SJCRH30 (cell line): ENCODE measurements around the gene NMUR1. TPM values are rescaled to one million over a fixed set of nuclear protein-coding genes. Genes with fewer than 3 reads are reported as not detected.
A peak's percentile ranks its signal among the peaks of the same experiment; 100 is the strongest.

Source experiments
- DNase-seq, 2 experiments: peaks; one replicate each; pipeline ENCODE4 v3.0.0-alpha.2; 2015 to 2020
- H3K27ac ChIP-seq: fragments of 250-450 bp; sonication (Bioruptor Pico); 2 replicates; pipeline ENCODE4 v1.5.1; 2020; ENCODE audit warnings: mild to moderate bottlenecking, moderate library complexity
- H3K27me3 ChIP-seq: fragments of 250-450 bp; sonication (Bioruptor Pico); 2 replicates; pipeline ENCODE4 v1.5.1; 2020; ENCODE audit warnings: mild to moderate bottlenecking, moderate library complexity
- H3K36me3 ChIP-seq: fragments of 250-450 bp; sonication (Bioruptor Pico); 2 replicates; pipeline ENCODE4 v1.5.1; 2020; ENCODE audit warnings: mild to moderate bottlenecking, moderate library complexity
- H3K4me1 ChIP-seq: fragments of 250-450 bp; sonication (Bioruptor Pico); 2 replicates; pipeline ENCODE4 v1.5.1; 2020; ENCODE audit warnings: mild to moderate bottlenecking, moderate library complexity
- H3K4me3 ChIP-seq: fragments of 250-450 bp; sonication (Bioruptor Pico); 2 replicates; pipeline ENCODE4 v1.5.1; 2020; ENCODE audit warnings: mild to moderate bottlenecking, moderate library complexity
- H3K9me3 ChIP-seq: fragments of 250-450 bp; sonication (Bioruptor Pico); replicated peaks from 2 replicates; pipeline ENCODE4 v1.5.1; 2020; ENCODE audit warnings: mild to moderate bottlenecking, moderate library complexity
- total RNA-seq: library from RNA; depleted of rRNA; stranded (reverse); fragments of >200 nt; shearing (Covaris generic); gene quantifications from 2 replicates; pipeline ENCODE4 v1.2.3, GENCODE V29; 2014

The NMUR1 gene
- total RNA-seq, 1 experiment from 2014 or later: not detected

DNA sequence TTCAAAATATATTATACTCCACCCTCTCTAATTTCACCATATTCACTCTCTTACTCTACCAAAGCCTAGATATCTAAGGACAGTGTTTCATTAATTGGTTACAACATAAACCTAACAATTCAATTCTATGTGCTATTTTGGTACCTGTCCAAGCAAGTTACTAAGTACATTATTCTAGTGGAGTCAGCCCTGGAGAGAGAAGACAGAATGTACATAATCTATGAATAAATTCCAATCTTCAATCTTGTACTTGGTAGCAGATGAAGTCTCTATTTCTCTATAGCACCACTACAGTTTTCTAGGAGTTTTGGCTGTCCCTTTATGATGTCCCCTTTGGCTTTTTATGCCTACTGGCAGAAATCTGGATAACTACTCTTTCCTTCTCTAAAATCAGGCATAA lies 27.6 kb downstream of the NMUR1 start:
- no peaks in the 10 kb centered on the region for H3K27me3 ChIP-seq
- no peaks in the 10 kb centered on the region for H3K9me3 ChIP-seq
- DNase-seq: no peak
- H3K36me3 ChIP-seq: no peaks in the 10 kb centered on the region
- no peak overlapping the region for H3K27ac ChIP-seq
- H3K4me3 ChIP-seq: no peak overlapping the region
- H3K4me1 ChIP-seq: no peaks in the 10 kb centered on the region

DNA sequence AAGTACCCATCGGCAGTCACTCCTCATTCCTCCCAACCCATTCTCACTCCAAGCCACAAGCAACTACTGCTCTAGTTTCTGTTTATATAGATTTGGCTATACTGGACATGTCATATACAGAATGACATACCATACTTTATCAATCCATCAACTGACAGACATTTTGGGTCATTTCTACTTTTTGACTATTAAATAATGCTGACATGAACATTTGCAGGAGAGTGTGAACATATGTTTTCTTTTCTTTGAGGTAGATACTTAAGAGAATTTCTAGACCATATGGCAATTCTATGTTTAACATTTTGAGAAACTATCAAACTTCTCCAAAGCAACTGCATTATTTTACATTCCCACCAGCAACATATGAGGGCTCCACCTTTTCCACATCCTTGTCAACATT lies 32.6 kb downstream of the NMUR1 start:
- no peak overlapping the region for H3K4me3 ChIP-seq
- no peak for DNase-seq
- no peaks in the 10 kb centered on the region for H3K27me3 ChIP-seq
- H3K36me3 ChIP-seq: no peaks in the 10 kb centered on the region
- H3K9me3 ChIP-seq: no peaks in the 10 kb centered on the region
- H3K27ac ChIP-seq: no peak overlapping the region
- H3K4me1 ChIP-seq: no peaks in the 10 kb centered on the region

DNA sequence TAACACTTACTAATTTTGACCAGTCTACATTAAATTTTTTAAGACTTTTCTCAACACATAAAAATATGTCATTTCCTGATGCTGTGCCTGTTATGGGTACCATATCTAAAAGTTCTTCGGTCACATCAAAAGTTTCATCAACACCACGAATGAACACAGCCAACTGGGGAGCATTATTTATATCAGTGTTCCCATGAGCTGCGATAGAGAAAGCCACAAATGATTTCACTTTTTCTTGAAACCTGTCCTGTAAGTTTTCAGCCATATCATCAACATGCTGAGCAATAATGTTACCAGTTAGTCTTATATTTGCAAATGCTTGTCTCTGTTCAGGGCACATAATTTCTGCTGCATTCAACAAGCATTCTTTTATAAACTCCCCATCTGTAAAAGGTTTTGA lies 35.6 kb downstream of the NMUR1 start:
- Histone ChIP-seq H3K4me3 (no peak overlapping the region), H3K9me3 (no peaks in the 10 kb centered on the region), H3K27ac (no peak overlapping the region), H3K36me3 (no peaks in the 10 kb centered on the region), H3K27me3 (no peaks in the 10 kb centered on the region), H3K4me1 (no peaks in the 10 kb centered on the region)
- no peak for DNase-seq

DNA sequence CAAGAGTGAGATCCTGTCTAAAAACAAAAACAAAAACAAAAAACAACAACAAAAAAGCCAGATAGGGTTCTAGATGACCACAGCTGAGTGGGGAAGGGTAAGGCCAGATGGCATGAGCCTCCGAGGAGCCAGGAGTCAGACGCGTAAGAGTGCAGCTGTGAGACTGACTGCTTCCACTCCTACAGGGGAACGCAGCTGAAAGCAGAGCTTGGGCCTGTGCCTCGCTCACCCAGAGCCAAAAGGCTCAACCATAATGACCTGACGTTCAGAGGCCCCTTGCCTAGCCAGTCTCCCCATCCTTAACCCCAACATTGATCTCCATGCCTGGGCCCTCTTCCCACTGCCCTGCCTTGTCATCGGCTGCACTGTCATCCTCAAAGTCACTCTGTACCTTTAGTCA lies 39.4 kb downstream of the NMUR1 start:
- Histone ChIP-seq H3K4me1 (no peaks in the 10 kb centered on the region), H3K27me3 (no peaks in the 10 kb centered on the region), H3K4me3 (no peak overlapping the region), H3K36me3 (no peaks in the 10 kb centered on the region), H3K27ac (no peak overlapping the region), H3K9me3 (no peaks in the 10 kb centered on the region)
- no peak for DNase-seq

DNA sequence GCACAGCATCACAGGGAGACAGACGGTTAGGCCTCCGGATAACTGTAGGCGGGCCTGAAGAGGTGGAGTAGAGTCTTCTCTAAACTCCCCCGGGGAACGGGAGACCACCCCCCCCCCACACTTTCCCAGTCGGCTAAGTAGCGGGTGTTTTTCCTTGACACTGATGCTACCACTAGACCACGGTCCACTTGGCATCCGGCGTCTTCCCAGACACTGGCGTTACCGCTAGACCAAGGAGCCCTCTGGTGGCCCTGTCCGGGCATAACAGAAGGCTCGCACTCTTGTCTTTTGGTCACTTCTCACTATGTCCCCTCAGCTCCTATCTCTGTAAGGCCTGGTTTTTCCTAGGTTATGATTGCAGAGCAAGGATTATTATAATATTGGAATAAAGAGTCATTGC lies 40.3 kb downstream of the NMUR1 start:
- Histone ChIP-seq H3K4me1 (no peaks in the 10 kb centered on the region), H3K9me3 (no peaks in the 10 kb centered on the region), H3K27ac (no peak overlapping the region), H3K4me3 (no peak overlapping the region), H3K27me3 (no peaks in the 10 kb centered on the region), H3K36me3 (no peaks in the 10 kb centered on the region)
- DNase-seq: no peak

DNA sequence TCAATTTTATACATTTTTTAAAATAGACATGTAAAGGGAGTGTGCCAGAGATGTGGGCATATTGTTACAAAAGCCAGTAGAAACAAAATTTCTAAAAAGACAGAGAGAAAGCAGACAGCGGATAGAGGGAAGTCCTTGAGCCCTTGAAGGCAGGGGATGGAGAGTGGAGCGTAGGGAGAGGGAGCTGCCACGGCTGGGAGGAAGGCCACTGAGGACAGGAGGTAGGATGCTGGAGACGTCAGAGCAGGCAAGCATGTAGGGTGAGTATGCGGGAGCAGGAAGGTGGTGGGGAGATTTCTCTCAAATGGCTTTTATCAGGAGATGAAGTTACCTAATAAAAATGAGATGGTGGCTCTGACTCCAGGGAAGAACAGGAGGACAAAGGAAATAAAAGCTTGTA lies 41.9 kb downstream of the NMUR1 start:
- Histone ChIP-seq H3K4me3 (no peak overlapping the region), H3K27ac (no peak overlapping the region), H3K9me3 (no peaks in the 10 kb centered on the region), H3K27me3 (no peaks in the 10 kb centered on the region), H3K36me3 (no peaks in the 10 kb centered on the region), H3K4me1 (no peaks in the 10 kb centered on the region)
- no peak for DNase-seq

DNA sequence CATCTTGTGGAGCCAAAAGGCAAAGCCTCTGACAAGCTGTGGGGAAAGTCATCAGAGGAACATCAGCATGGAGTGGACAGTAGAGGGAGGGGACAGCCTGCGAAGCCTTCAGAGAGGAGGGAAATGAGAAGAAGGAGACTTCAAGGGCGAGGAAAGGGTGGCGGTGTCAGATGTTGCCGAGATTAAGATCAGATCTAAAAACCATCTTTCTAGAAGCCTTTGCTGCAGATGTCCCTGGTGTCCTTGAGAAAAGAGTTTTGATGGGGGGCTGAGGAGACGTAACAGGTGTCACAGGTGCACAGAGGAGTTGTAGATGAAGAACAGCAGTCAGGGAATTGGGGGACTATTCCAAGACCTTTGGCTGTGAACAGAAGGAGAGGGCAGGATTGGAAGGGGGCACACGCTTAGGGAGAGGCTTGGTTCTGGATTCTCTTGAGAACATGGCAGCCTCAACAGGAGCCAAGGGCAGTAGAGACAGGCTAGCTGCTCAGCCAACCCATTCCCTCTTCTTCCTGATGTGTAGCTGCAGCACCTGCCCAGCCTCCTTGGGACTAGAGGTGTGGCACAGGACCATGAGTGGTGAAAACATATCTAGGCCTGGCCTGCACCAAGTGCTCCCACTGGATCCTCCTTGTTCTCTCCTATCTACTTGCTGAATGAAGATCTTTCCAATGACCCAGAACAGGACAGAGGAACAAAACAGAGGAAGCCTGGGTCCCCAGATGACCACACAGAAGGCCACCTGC lies 43.2 kb downstream of the NMUR1 start:
- no peak overlapping the region for H3K27ac ChIP-seq

DNA sequence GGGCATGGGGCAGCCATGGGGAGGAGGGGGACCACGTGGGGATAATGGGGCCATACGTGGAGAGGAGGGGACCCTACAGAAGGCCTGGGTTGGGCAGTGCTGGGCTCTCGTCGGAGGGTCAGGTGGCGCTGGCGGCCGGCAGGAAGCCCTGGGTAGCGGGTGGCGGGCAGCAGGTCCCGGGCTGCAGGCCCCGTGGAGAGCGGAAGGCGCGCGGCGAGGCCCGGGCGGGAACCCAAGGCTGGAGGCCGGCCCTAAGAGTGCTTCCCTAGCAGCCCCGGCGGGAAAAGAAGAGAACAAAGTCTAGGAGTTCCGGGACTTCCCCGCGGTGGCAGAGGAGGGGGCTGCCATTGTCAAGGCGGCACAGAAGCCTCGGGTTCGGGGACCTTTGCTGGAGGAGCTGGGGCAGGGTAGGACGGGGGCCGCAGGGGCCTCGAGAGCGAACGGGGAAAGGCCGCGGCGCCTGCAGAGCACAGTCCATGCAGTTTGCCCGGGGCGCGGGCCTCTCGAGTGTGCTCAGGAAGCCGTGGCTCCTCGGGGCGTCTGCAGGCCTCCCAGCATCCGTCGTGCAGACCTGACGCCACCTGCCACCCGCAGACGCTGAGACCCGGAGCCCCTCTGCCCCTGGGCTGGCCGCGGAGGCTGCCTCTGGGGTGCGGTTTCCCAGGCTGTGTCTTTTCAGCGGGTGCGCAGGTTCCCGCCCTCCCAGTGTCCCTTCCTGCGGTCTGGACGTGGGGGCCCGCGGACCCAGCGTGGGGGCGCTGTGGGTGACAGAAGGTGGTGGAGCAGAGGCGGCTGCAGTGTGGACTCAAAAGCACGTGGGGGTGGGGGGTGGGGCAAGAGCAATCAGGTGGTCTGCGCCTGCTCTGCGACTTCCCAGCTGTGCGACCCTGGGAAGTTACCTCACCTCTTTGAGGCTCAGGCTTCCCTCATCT lies 46.6 kb downstream of the NMUR1 start:
- no peak for DNase-seq
- Histone ChIP-seq H3K27ac (no peak overlapping the region), H3K36me3 (no peaks in the 10 kb centered on the region), H3K4me1 (no peaks in the 10 kb centered on the region), H3K9me3 (no peaks in the 10 kb centered on the region), H3K4me3 (no peak overlapping the region), H3K27me3 (no peaks in the 10 kb centered on the region)

More for the DNA sequence above, 43.2 kb downstream of the NMUR1 start:
- Histone ChIP-seq H3K9me3 (no peaks in the 10 kb centered on the region), H3K36me3 (no peaks in the 10 kb centered on the region), H3K4me3 (no peak overlapping the region), H3K4me1 (no peaks in the 10 kb centered on the region), H3K27me3 (no peaks in the 10 kb centered on the region)
- no peak for DNase-seq

DNA sequence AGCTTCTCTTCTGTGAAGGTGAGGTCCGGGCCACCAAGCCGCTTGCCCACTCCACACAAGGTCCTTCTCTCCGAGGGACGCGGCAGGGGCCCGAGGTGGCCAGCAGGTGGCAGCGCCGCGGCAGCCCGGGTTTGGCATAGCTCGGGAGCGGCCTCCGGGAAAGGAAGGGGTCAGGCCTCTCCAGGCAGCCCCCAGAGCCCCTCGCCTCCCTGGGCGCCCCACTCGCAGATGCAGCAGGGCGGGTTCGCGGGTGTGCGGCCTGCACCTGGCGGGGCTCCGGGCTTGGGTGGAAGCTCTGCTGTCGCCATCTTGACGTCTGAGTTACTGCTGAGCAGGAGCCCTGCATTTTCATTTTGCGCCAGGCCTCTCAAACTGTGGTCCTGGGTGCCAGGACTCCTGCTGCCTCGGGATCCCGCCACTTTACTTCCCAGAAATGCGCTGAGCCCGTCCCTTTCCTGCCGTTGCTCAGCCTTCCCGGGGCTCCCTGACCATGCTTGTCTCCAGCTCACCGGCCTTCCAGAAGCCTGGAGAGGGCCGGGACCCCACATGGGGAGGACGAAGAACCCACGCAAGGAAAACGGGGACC lies 47.3 kb downstream of the NMUR1 start:
- no peak overlapping the region for H3K27ac ChIP-seq
- H3K36me3 ChIP-seq: no peaks in the 10 kb centered on the region
- no peak overlapping the region for H3K4me3 ChIP-seq

DNA sequence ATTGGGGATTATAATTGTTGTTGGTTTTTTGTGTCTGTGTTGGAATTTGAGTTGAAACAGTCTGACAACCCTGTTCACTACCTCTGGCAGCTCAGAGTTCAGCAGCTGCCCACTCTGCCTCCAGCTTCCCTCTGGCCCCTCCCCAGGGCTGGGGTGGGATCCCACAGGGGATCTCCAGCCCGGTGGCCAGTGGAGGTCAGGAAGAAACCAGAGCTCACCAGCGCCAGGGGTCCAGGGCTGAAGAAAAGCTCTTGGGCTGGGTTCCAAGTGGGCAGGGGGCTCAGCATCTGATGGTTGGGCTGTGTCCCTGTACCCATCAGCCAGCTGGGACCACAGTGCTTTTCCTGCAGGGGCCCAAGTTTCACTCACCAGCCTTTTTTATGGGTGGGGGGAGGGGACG lies 49.5 kb downstream of the NMUR1 start:
- Histone ChIP-seq H3K9me3 (no peaks in the 10 kb centered on the region), H3K36me3 (no peaks in the 10 kb centered on the region), H3K4me1 (no peaks in the 10 kb centered on the region), H3K27ac (no peak overlapping the region), H3K27me3 (no peaks in the 10 kb centered on the region), H3K4me3 (no peak overlapping the region)
- no peak for DNase-seq

More for the DNA sequence above, 47.3 kb downstream of the NMUR1 start:
- Histone ChIP-seq H3K9me3 (no peaks in the 10 kb centered on the region), H3K4me1 (no peaks in the 10 kb centered on the region), H3K27me3 (no peaks in the 10 kb centered on the region)
- peak; percentile 45 to 52 for DNase-seq

DNA sequence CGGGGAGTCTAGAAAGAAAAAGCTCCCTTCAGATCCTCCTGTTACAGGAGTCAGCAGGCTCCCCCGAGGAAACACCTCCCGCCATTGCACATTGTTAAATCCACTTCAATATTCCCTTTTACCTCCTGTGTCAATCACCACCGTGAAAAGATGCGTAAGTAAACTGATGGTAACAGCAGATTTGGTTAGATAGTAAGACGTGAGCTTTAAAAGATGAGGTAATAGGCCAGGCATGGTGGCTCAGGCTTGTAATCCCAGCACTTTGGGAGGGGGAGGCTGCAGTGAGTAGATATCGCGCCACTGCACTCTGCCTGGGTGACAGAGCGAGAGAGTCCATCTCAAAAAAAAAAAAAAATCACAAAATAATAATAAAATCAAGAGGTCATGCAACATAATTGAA lies 50.8 kb downstream of the NMUR1 start:
- Histone ChIP-seq H3K27me3 (no peaks in the 10 kb centered on the region), H3K4me3 (no peak overlapping the region), H3K27ac (no peak overlapping the region), H3K36me3 (no peaks in the 10 kb centered on the region), H3K9me3 (no peaks in the 10 kb centered on the region), H3K4me1 (no peaks in the 10 kb centered on the region)
- DNase-seq: no peak

DNA sequence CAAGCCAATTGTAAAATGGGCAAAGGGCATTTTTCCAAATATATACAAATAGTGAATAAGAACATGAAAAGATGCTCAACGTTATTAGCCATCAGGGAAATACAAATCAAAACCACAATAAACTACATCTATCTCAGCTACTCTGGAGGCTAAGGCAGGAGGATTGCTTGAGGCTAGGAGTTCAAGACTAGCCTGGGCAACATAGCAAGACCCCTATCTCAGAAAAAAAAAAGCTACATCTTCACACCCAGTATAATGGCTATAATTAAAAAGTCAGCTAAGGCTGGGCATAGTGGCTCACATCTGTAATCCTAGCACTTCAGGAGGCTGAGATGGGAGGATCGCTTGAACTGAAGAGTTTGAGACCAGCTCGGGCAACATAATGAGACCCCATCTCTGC lies 53.3 kb downstream of the NMUR1 start:
- no peak overlapping the region for H3K4me3 ChIP-seq
- DNase-seq: no peak
- H3K36me3 ChIP-seq: no peaks in the 10 kb centered on the region
- no peaks in the 10 kb centered on the region for H3K27me3 ChIP-seq
- no peaks in the 10 kb centered on the region for H3K9me3 ChIP-seq
- H3K4me1 ChIP-seq: no peaks in the 10 kb centered on the region
- H3K27ac ChIP-seq: no peak overlapping the region

DNA sequence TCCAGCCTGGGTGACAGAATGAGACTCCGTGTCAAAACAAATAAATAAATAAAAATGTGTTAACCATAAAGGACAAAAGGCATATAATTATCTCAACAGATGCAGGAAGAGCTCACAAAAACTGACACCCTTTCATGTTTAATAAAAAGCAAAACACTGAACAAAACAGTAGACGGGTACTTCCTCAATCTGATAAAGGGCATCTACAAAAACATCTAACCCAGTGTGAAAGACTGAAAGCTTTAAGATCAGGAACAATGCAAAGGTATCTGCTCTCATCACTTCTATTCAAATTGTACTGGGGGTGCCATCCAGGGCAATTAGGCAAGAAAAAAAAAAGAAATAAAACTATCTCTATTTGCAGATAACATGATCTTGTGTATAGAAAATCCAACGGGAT lies 54.3 kb downstream of the NMUR1 start:
- DNase-seq: no peak
- no peaks in the 10 kb centered on the region for H3K36me3 ChIP-seq
- no peaks in the 10 kb centered on the region for H3K4me1 ChIP-seq
- no peak overlapping the region for H3K27ac ChIP-seq
- H3K4me3 ChIP-seq: no peak overlapping the region
- no peaks in the 10 kb centered on the region for H3K27me3 ChIP-seq
- no peaks in the 10 kb centered on the region for H3K9me3 ChIP-seq
